ENCODE measurements around the gene CCDC86.

GRCh38 chr11:60860943-60861342, 19.0 kb downstream of the CCDC86 start:
- TF ChIP-seq CTCF (IDR thresholded peaks at IDR 0.05; ENCODE audit: insufficient read depth, low read length) (no peak), SPI1 (IDR thresholded peaks at IDR 0.05; ENCODE audit: borderline replicate concordance, low read depth) (no peak)

Measured in HL-60 (cell line).